Esophagus squamous epithelium (tissue), 5 donors: ENCODE data around the gene B4GAT1. TPM values are rescaled to one million over a fixed set of nuclear protein-coding genes. Genes with fewer than 3 reads are reported as not detected.

Experiments
- DNase-seq: peaks from one replicate; lab custom pipeline; 2025; lab: John Stamatoyannopoulos, UW
- H3K27ac ChIP-seq, 4 donors: fragments of 200-600 bp; sonication (generic); one replicate each; pipeline ENCODE4 v1.5.1; 2016 to 2019; ENCODE audit warnings: mild to moderate bottlenecking in 1 of 4
- H3K27me3 ChIP-seq, 4 donors: fragments of 200-600 bp; sonication (generic); 1 replicate in 3 of 4; 2 replicates in 1 of 4; pipeline versions ENCODE4 v1.5.1 to v1.6.0; 2017 to 2021; ENCODE audit warnings: antibody characterized with exemption in 1 of 4
- H3K36me3 ChIP-seq, 3 donors: fragments of 200-600 bp; sonication (generic); one replicate each; pipeline ENCODE4 v1.5.1; 2016 to 2019
- H3K4me1 ChIP-seq, 3 donors: fragments of 200-600 bp; sonication (generic); one replicate each; pipeline ENCODE4 v1.5.1; 2017 to 2019
- H3K4me3 ChIP-seq, 4 donors: fragments of 200-600 bp; sonication (generic); 1 replicate in 3 of 4; 2 replicates in 1 of 4; pipeline ENCODE4 v1.5.1; 2016 to 2019; ENCODE audit warnings: mild to moderate bottlenecking in 2 of 4, moderate library complexity in 1 of 4
- H3K9me3 ChIP-seq, 3 donors: fragments of 200-600 bp; sonication (generic); one replicate each; pipeline ENCODE4 v1.5.1; 2016 to 2019
- CTCF ChIP-seq, 6 experiments: fragments of 450-650 bp in 4 of 6; fragments of 200-600 bp in 2 of 6; sonication (generic) in 2 of 6; IDR thresholded peaks; one replicate each; pipeline ENCODE4 v1.5.1; 2016 to 2019; ENCODE audit warnings: antibody characterized with exemption in 6 of 6, mild to moderate bottlenecking in 4 of 6, moderate library complexity in 4 of 6
- POLR2A ChIP-seq, 4 donors: fragments of 450-650 bp; IDR thresholded peaks; one replicate each; pipeline ENCODE4 v1.6.1; 2017; ENCODE audit warnings: antibody characterized with exemption in 4 of 4, mild to moderate bottlenecking in 4 of 4, moderate library complexity in 3 of 4
- WGBS, 2 donors: methylation state at CpG; one replicate each; pipeline ENCODE4 v1.1.5; 2018; 5-methylcytosine and 5-hydroxymethylcytosine counted together
- intact Hi-C: fragments of 100-400 bp; cut with DNase I; formaldehyde crosslinking; loops from one replicate; pipeline ENCODE4 v1.15.0; 2022
- total RNA-seq, 4 donors: library from RNA; depleted of rRNA; stranded (reverse); fragments of >200 nt; gene quantifications; one replicate each; pipeline ENCODE4 v1.1.0, GENCODE V29; 2016
- donor health status: DM: yes; HTN: yes; CAD: no.

Gene B4GAT1
- total RNA-seq, 4 donors from 2014 or later = 6.8 to 24.0 (median 11.3) TPM

GRCh38 chr11:66369073-66369894 is 21.9 kb upstream of the B4GAT1 start:
- intact Hi-C loops = no loop called here
- no peak overlapping the region for H3K27ac ChIP-seq
- H3K27me3 ChIP-seq = peaks cover 0 to 14% (median 0%) of the 10 kb centered on the region in 4 donors
- H3K36me3 ChIP-seq = peaks cover 0 to 9% (median 0%) of the 10 kb centered on the region in 3 donors
- H3K9me3 ChIP-seq = no peaks in the 10 kb centered on the region
- no peak for DNase-seq
- no peak overlapping the region for H3K4me3 ChIP-seq
- 86 to 87% methylated on average over 7 to 17 of the region's 25 CpGs for WGBS, 2 donors
- peaks cover 4 to 42% (median 9%) of the 10 kb centered on the region in 3 donors for H3K4me1 ChIP-seq
- TF ChIP-seq POLR2A (IDR thresholded peaks at IDR 0.05) (no peak), CTCF (IDR thresholded peaks at IDR 0.05) (no peak)

GRCh38 chr11:66368484-66368883 is 21.1 kb upstream of the B4GAT1 start:
- WGBS, 2 donors = 71 to 82% methylated on average over 1 to 4 of the region's 6 CpGs
- peaks cover 4 to 42% (median 9%) of the 10 kb centered on the region in 3 donors for H3K4me1 ChIP-seq
- H3K36me3 ChIP-seq = peaks cover 0 to 9% (median 0%) of the 10 kb centered on the region in 3 donors
- intact Hi-C loops = no loop called here
- no peak for DNase-seq
- TF ChIP-seq POLR2A (IDR thresholded peaks at IDR 0.05) (no peak), CTCF (IDR thresholded peaks at IDR 0.05) (no peak)
- peaks cover 0 to 11% (median 0%) of the 10 kb centered on the region in 4 donors for H3K27me3 ChIP-seq
- no peak overlapping the region for H3K27ac ChIP-seq
- H3K9me3 ChIP-seq = no peaks in the 10 kb centered on the region
- H3K4me3 ChIP-seq = no peak overlapping the region

GRCh38 chr11:66367561-66368312 is 20.3 kb upstream of the B4GAT1 start:
- no peak for DNase-seq
- Histone ChIP-seq H3K27ac (no peak overlapping the region), H3K4me3 (no peak overlapping the region), H3K36me3 (peaks cover 0 to 9% (median 0%) of the 10 kb centered on the region in 3 donors), H3K4me1 (peaks cover 4 to 36% (median 9%) of the 10 kb centered on the region in 3 donors), H3K27me3 (peaks cover 0 to 10% (median 0%) of the 10 kb centered on the region in 4 donors), H3K9me3 (no peaks in the 10 kb centered on the region)
- intact Hi-C loops = no loop called here
- 88 to 93% methylated on average over 8 of the region's 15 CpGs for WGBS, 2 donors
- TF ChIP-seq POLR2A (IDR thresholded peaks at IDR 0.05) (no peak), CTCF (IDR thresholded peaks at IDR 0.05) (no peak)

- TF ChIP-seq POLR2A (IDR thresholded peaks at IDR 0.05) (no peak), CTCF (IDR thresholded peaks at IDR 0.05) (no peak)
- H3K9me3 ChIP-seq = no peaks in the 10 kb centered on the region
- no peak overlapping the region for H3K27ac ChIP-seq
- DNase-seq = no peak
- H3K27me3 ChIP-seq = peaks cover 0 to 7% (median 0%) of the 10 kb centered on the region in 4 donors
- WGBS, 2 donors = 96 to 97% methylated on average over 7 to 8 of the region's 8 CpGs
- H3K4me3 ChIP-seq = no peak overlapping the region
- peaks cover 0 to 9% (median 0%) of the 10 kb centered on the region in 3 donors for H3K36me3 ChIP-seq
- intact Hi-C loops = no loop called here
- H3K4me1 ChIP-seq = peaks cover 3 to 29% (median 4%) of the 10 kb centered on the region in 3 donors
These were observed 19.5 kb upstream of the B4GAT1 start for GRCh38 chr11:66366844-66367477.
